ENCODE data around the gene CACNA1C.
A peak's percentile ranks its signal among the peaks of the same experiment; 100 is the strongest.

The CACNA1C gene

GRCh38 chr12:2282318-2282717, 229.5 kb downstream of the CACNA1C start:
- no peak for DNase-seq (ENCODE audit: low spot score)

DNA sequence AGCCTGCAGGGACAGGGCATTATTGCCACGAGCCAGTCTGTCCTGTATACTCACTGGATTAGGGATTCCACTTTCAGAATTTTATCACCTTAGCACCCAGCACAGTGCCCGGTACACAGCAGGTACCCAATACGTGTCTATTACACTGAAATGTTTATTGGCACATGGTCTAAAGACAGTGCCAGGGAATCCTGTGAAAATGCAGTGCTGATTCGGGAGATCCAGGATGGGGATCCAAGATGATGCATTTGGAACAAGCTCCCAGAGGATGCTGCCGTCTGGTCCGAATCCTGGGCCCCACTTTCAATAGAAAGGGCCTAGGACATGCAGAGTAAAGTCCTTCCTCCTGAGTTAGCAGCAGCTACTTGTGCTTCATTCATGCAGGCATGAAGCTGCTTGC, 230.7 kb downstream of the CACNA1C start:
- DNase-seq (ENCODE audit: low spot score): no peak

- peak; percentile 49 for DNase-seq (ENCODE audit: low spot score)
These were observed 231.1 kb downstream of the CACNA1C start for GRCh38 chr12:2283916-2284315.

DNA sequence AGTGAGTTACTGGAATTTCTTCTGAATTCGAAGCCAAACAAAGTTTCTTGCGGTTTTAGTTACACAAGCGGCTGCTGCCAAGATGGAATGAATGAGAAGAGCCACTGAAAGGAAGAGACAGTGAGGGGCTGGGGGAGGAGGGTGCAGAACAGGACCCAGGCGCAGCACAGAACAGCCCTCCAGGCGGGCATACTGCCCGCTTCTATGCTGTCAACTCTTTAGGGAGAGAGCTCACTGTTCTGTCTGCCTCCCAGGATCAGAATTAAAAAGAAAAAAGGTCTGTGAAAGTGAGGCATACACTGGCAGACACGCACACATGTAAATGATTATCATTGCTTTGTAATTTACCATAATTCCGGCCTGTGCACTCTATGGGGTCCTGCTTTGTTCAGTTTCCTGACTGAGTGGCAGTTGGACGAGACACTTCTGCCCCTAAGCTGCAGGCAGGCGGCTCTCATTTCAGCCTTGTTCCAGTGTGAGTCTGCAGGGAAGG, 231.6 kb downstream of the CACNA1C start:
- DNase-seq (ENCODE audit: low spot score): peak; percentile 61

- peak; percentile 42 for DNase-seq (ENCODE audit: low spot score)
These were observed 232.1 kb downstream of the CACNA1C start for GRCh38 chr12:2284857-2285256.

GRCh38 chr12:2285462-2285861, 232.7 kb downstream of the CACNA1C start:
- DNase-seq (ENCODE audit: low spot score): no peak

DNA sequence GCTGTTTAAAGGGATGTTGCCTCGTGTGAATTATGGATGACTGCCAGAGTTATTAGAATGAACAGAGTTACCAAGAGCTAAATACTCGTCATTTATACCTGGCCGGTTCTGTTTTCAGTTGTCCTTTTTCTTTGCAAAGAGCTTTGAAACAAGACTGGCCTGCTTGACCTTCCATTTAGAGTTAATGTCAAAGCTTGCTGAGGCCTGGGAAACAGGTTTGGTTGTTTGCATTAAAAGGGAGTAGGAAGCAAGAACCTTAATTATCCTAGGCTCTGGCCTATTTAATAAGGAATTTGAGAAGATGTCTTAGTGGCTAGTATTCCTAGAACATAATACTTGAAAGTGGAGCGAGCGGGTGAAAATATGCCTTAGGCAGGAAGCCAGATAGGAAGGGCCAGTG, 233.3 kb downstream of the CACNA1C start:
- no peak for DNase-seq (ENCODE audit: low spot score)

- DNase-seq (ENCODE audit: low spot score): peak; percentile 77
These were observed 233.8 kb downstream of the CACNA1C start for GRCh38 chr12:2286461-2287131.

- peak; percentile 29 for DNase-seq (ENCODE audit: low spot score)
These were observed 234.4 kb downstream of the CACNA1C start for GRCh38 chr12:2287151-2287550.

DNA sequence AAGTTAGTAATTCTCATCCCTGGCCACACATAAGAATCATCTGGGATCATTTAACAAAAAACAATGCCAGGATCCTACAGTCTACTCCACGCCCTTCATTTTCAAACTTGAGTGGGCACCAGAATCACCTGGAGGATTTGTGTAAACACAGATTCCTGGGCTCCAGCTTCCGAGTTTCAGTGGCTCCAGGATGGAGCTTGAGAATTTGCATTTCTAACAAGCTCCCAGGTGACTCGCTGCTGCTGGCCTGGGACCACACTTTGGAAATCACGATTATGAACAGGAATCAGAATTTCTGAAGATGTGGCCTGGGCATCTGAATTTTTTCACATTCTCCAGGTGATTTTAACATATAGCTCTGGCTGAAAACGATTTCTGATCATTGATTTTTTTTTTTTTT, 234.8 kb downstream of the CACNA1C start:
- no peak for DNase-seq (ENCODE audit: low spot score)

DNA sequence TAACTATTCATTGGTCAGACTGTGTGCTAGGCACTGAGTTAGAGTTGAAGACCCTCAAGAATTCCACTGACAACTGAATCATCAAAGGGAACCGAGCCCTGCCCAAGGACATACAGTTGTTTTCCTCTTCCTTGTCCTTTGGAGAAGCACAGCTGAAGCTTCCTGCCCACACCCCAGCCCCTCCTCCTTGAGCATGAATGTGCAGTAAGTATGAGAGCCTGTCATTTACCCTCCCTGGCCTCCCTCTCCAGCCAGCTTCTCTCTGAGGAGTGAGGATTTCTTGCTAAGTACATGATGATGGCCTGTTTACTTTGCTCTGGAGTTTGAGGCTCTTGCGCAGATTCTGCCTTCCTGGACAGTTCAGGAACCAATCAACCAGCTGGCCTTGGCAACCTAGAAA, 235.2 kb downstream of the CACNA1C start:
- peak; percentile 72 for DNase-seq (ENCODE audit: low spot score)

GRCh38 chr12:2288471-2288870, 235.7 kb downstream of the CACNA1C start:
- no peak for DNase-seq (ENCODE audit: low spot score)

DNA sequence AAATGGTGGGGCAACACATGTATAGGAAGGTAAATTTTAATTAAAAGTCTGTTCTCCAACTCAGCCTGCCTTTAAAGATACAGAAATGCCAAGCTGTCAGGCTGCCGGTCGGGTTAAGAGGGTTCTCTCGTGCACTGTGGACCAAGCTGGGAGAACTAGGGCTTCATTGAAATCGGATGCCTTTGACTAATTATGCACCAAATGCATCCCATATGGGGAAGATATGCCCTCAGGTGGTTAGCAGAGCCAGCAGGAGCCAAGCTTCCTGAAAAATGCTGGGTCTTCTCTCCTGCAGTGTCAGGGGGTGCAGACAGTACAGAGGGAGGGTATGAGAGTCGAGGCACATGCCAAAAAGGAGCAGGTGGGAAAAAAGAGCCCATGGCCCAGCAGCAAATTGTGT, 236.1 kb downstream of the CACNA1C start:
- DNase-seq (ENCODE audit: low spot score): no peak

GRCh38 chr12:2289525-2289924, 236.7 kb downstream of the CACNA1C start:
- no peak for DNase-seq (ENCODE audit: low spot score)

- DNase-seq (ENCODE audit: low spot score): no peak
These were observed 237.3 kb downstream of the CACNA1C start for GRCh38 chr12:2290091-2290490.

DNA sequence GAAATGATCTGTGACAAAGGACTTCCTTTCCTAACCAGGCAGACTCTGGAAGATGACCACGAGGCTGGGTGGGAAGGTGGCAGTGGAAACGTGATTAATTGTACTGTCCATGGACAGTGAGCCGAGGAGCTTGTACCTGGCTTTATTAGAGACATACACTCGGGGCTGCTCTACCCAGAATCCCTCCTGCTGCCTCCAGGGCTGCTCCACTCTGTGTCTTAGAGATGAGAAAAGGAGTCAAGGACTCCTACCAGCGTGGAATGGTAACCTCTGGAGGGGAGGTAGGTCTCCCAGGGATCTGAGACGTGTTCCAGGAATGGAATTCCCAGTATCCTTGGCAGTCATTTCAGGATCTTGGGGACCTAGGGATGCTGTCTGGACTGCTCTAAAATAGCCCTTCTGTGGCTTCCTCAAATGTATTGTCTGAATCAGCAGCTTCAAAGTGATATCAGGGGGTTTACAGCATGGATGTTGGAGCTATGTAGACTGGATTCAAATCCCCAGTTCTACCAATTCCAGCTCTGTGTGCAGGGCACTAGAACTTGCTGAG, 237.8 kb downstream of the CACNA1C start:
- DNase-seq (ENCODE audit: low spot score): no peak

DNA sequence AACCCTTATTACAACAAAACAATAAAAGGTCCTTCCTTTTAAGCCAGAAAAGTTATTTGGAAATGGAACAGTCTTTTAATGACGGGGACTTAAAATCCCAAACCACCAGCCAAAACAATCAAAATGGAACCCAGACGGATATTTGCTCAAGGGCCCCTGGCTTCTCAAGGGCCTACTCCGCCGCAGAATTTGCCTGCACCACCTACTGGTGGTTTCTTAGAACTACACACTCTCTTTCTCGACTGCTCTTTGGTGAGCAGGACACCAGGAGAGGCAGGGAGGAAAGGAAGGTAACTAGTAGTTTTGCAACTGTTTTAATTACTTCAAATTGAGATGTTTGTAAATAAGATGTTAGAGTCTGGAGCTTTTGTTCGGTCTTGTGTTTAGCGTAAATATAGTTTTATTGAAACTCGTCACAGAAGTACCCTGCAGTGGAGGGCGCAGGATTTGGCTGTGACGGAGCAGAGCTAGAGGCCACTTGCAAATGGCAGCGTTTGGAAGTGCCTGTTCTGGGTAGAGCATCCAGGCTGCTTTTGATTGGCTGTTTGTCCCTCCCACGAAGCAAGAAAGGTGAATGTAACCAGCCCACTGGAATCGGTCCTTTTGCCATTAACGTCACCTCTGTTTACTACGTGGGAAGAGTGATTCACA, 238.5 kb downstream of the CACNA1C start:
- DNase-seq (ENCODE audit: low spot score): peak; percentile 47

DNA sequence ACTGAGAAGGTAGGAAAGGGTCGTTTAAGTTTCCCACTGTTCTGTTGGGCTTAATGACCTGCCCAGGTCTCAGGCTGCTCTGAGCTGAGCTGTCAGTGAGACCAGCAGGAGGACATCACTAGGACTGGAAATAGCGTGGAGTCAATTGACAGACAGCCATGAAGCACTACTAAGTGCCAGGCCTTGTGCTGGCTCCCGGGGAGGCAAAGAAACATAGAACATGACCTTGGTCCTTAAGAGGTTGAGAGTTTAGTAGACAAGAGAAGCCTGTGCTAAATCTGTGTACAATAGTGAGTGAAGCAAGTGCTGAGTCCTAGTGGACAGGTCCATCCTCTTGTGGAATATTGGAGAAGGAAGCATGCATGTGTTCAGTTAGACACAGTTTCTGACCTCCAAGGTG, 239.2 kb downstream of the CACNA1C start:
- DNase-seq (ENCODE audit: low spot score): no peak

GRCh38 chr12:2292560-2292959, 239.8 kb downstream of the CACNA1C start:
- DNase-seq (ENCODE audit: low spot score): no peak

GRCh38 chr12:2294651-2295475, 242.1 kb downstream of the CACNA1C start:
- no peak for DNase-seq (ENCODE audit: low spot score)

DNA sequence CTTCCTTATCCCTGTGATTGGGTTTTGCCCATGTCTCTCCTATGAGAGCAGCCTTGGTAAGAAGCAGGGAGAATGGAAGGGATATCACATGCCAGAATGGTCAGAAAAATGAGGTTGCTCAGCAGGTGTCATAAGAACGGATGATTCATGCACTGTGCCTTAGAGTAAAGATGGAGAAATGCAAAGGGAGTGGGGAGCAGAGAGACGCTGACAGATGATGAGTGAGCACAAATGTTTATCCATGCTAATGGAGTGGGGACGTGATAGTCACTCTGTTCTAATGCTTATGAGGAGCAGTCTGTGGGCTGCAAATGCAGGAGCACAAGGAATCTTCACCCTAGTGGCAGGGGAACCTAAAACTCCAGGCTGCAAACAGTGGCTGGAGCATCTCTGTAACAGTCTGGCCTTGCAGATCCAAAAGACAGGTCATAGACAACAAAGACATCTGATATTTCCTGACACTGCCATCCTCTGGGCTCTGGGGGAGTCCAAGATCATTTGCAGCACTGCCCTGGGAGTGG, 243.2 kb downstream of the CACNA1C start:
- no peak for DNase-seq (ENCODE audit: low spot score)

DNA sequence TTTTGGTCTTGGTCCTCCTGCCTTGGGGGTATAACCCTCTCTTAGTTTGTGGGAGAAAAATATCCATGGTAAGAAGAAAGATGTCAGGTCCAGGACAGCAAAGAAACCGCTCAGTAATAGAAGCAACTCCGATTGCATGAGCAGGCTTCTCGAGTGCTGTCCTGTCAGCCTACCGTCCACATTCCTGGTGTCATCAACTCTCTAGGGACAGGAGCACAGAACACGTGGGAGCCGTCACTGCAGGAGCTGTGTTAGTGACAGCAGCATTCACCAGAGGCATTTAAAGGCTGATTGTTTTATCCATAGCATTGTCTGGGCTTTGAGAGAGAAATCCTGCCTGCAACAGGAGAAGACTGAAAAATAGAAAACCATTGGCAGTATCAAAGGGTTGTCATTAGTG, 244.2 kb downstream of the CACNA1C start:
- no peak for DNase-seq (ENCODE audit: low spot score)
